Coronary artery (tissue), 2 donors: ENCODE results near the gene CORO2A.

Experiments
- DNase-seq: peaks from one replicate; pipeline ENCODE4 v3.0.0-alpha.2; 2017; ENCODE audit warnings: low spot score
- H3K27ac ChIP-seq, 2 donors: fragments of 200-600 bp; sonication (generic); one replicate each; pipeline ENCODE4 v1.5.1; 2016 to 2019
- H3K4me3 ChIP-seq: fragments of 200-600 bp; sonication (generic); 2 replicates; pipeline ENCODE4 v1.5.1; 2016; ENCODE audit warnings: mild to moderate bottlenecking, moderate library complexity
- CTCF ChIP-seq: fragments of 200-600 bp; sonication (generic); IDR thresholded peaks from one replicate; pipeline ENCODE4 v1.5.1; 2019; ENCODE audit warnings: antibody characterized with exemption

The CORO2A gene

GRCh38 chr9:98219794-98220370 is 27.4 kb upstream of the CORO2A start:
- TF ChIP-seq CTCF, result no peak
- no peak for DNase-seq
- Histone ChIP-seq H3K4me3 (no peak overlapping the region), H3K27ac (no peak overlapping the region)

GRCh38 chr9:98219364-98219716 is 26.9 kb upstream of the CORO2A start:
- no peak overlapping the region for H3K4me3 ChIP-seq
- no peak overlapping the region for H3K27ac ChIP-seq
- no peak for TF ChIP-seq CTCF
- no peak for DNase-seq

- Histone ChIP-seq H3K27ac (no peak overlapping the region), H3K4me3 (no peak overlapping the region)
- TF ChIP-seq CTCF, result no peak
- no peak for DNase-seq
These were observed 26.3 kb upstream of the CORO2A start for GRCh38 chr9:98218562-98219363.

- TF ChIP-seq CTCF, result no peak
- H3K4me3 ChIP-seq, result no peak overlapping the region
- no peak for DNase-seq
- no peak overlapping the region for H3K27ac ChIP-seq
These were observed 24.8 kb upstream of the CORO2A start for GRCh38 chr9:98217255-98217654.

- no peak for DNase-seq
- Histone ChIP-seq H3K27ac (no peak overlapping the region), H3K4me3 (no peak overlapping the region)
- TF ChIP-seq CTCF, result no peak
These were observed 24.0 kb upstream of the CORO2A start for GRCh38 chr9:98216391-98216790.

- Histone ChIP-seq H3K4me3 (no peak overlapping the region), H3K27ac (no peak overlapping the region)
- no peak for DNase-seq
- TF ChIP-seq CTCF, result no peak
These were observed 23.4 kb upstream of the CORO2A start for GRCh38 chr9:98215821-98216220.

GRCh38 chr9:98215271-98215670 is 22.8 kb upstream of the CORO2A start:
- no peak overlapping the region for H3K4me3 ChIP-seq
- no peak for TF ChIP-seq CTCF
- no peak overlapping the region for H3K27ac ChIP-seq
- no peak for DNase-seq
